Measurements from ENCODE around the gene IL34. TPM values are rescaled to one million over a fixed set of nuclear protein-coding genes. Genes with fewer than 3 reads are reported as not detected.

IL34 gene
- total and polyA plus RNA-seq, 2 of the 13 experiments (the other 11 are each of a cell fraction or from before 2014, with no cell fraction given), result 1.2 to 1.3 TPM

- TF ChIP-seq FOXC1 (CRISPR knock-in tag; IDR thresholded peaks at IDR 0.05; ENCODE audit: borderline replicate concordance) (no peak), DDIT3 (CRISPR knock-in tag; IDR thresholded peaks at IDR 0.05) (no peak), NR0B2 (CRISPR knock-in tag; IDR thresholded peaks at IDR 0.05) (peak; percentile 22; the same call in 1 of the 2 replicates), ZBTB33 (CRISPR knock-in tag; IDR thresholded peaks at IDR 0.05) (no peak), PRDM15 (CRISPR knock-in tag; IDR thresholded peaks at IDR 0.05) (no peak), HMGA1 (CRISPR knock-in tag; conservative IDR thresholded peaks at IDR 0.05) (no peak), MIXL1 (CRISPR knock-in tag; IDR thresholded peaks at IDR 0.05) (no peak), ZNF720 (CRISPR knock-in tag; IDR thresholded peaks at IDR 0.05) (no peak), ZNF761 (CRISPR knock-in tag; conservative IDR thresholded peaks at IDR 0.05) (0 out of 2 replicates have a peak, but pooled peaks have one; percentile 4), ZFP36L2 (CRISPR knock-in tag; IDR thresholded peaks at IDR 0.05) (no peak), PAXIP1 (CRISPR knock-in tag; conservative IDR thresholded peaks at IDR 0.05) (no peak), ZBTB7A (CRISPR knock-in tag; IDR thresholded peaks at IDR 0.05) (no peak), SIX1 (CRISPR knock-in tag; IDR thresholded peaks at IDR 0.05; ENCODE audit: borderline replicate concordance) (no peak), MATR3 (CRISPR knock-in tag; IDR thresholded peaks at IDR 0.05) (no peak), SP2 (CRISPR knock-in tag; IDR thresholded peaks at IDR 0.05) (peak; percentile 50; the same call in 1 of the 2 replicates), GATA4 (IDR thresholded peaks at IDR 0.05; ENCODE audit: borderline replicate concordance, low read depth) (0 out of 2 replicates have a peak, but pooled peaks have one; percentile 29)
These were observed 38.0 kb downstream of the IL34 start (continued) for GRCh38 chr16:70684146-70685060.
